ES-I3 (cell line): ENCODE data around the gene MACROD2.
"Not testable (repeated sequence)": the region's sequence is repeated elsewhere in the genome, so short reads cannot be mapped to it uniquely, and the experiment has no call there.

Experiments used
- H3K36me3 ChIP-seq: 2 replicates; pipeline ENCODE4 v1.6.1; 2013; ENCODE audit warnings: mild to moderate bottlenecking, low read length, control low read depth, moderate library complexity; ENCODE audit not compliant: insufficient read depth
- H3K4me1 ChIP-seq: 2 replicates; pipeline ENCODE4 v1.6.1; 2013; ENCODE audit warnings: mild to moderate bottlenecking, control low read depth, low read length; ENCODE audit not compliant: insufficient read depth
- H3K9ac ChIP-seq: 2 replicates; pipeline ENCODE4 v1.6.1; 2013; ENCODE audit warnings: low read depth, mild to moderate bottlenecking, low read length, moderate library complexity
- H3K9me3 ChIP-seq: 2 replicates; pipeline ENCODE4 v1.6.1; 2013; ENCODE audit warnings: mild to moderate bottlenecking, low read length, moderate library complexity; ENCODE audit not compliant: control insufficient read depth, insufficient read depth

MACROD2 gene

GRCh38 chr20:13995086-13995665, at the start of gene MACROD2:
TSS of gene MACROD2 (plus strand) at chr20:13995516.
- no peaks in the 10 kb centered on the region; the same call in 1 of the 2 replicates for H3K9me3 ChIP-seq
- H3K36me3 ChIP-seq: no peaks in the 10 kb centered on the region
- no peaks in the 10 kb centered on the region for H3K4me1 ChIP-seq
- peak within 1 kb of the TSS; percentile 74; the same call in 1 of the 2 replicates for H3K9ac ChIP-seq

GRCh38 chr20:13947719-13948118, 47.6 kb upstream of the MACROD2 start:
- no peaks in the 10 kb centered on the region for H3K4me1 ChIP-seq
- H3K9me3 ChIP-seq: no peaks in the 10 kb centered on the region
- H3K9ac ChIP-seq: no peak overlapping the region
- no peaks in the 10 kb centered on the region for H3K36me3 ChIP-seq

- Histone ChIP-seq H3K36me3 (no peaks in the 10 kb centered on the region), H3K9ac (no peak overlapping the region), H3K9me3 (no peaks in the 10 kb centered on the region), H3K4me1 (no peaks in the 10 kb centered on the region)
These were observed 42.1 kb upstream of the MACROD2 start for GRCh38 chr20:13953227-13953626.

- no peak overlapping the region for H3K9ac ChIP-seq
- H3K9me3 ChIP-seq: no peaks in the 10 kb centered on the region
- no peaks in the 10 kb centered on the region for H3K4me1 ChIP-seq
- H3K36me3 ChIP-seq: no peaks in the 10 kb centered on the region
These were observed 35.2 kb upstream of the MACROD2 start for GRCh38 chr20:13960119-13960518.

- H3K36me3 ChIP-seq: no peaks in the 10 kb centered on the region
- no peaks in the 10 kb centered on the region for H3K9me3 ChIP-seq
- no peak overlapping the region for H3K9ac ChIP-seq
- H3K4me1 ChIP-seq: no peaks in the 10 kb centered on the region
These were observed 34.8 kb upstream of the MACROD2 start for GRCh38 chr20:13960525-13960924.

- no peaks in the 10 kb centered on the region for H3K4me1 ChIP-seq
- no peak overlapping the region for H3K9ac ChIP-seq
- no peaks in the 10 kb centered on the region for H3K36me3 ChIP-seq
- no peaks in the 10 kb centered on the region for H3K9me3 ChIP-seq
These were observed 11.1 kb upstream of the MACROD2 start for GRCh38 chr20:13984211-13984610.

- Histone ChIP-seq H3K9ac (no peak within 1 kb of the TSS), H3K4me1 (no peaks in the 10 kb centered on the region), H3K9me3 (no peaks in the 10 kb centered on the region; the same call in 1 of the 2 replicates), H3K36me3 (no peaks in the 10 kb centered on the region)
These were observed 4.9 kb upstream of the MACROD2 start, which contains the start of gene SEL1L2 for GRCh38 chr20:13990465-13990864. TSS of gene SEL1L2 (minus strand) at chr20:13990614. CDS start at chr20:13990534, 80 bp downstream.

- H3K36me3 ChIP-seq: no peaks in the 10 kb centered on the region
- no peaks in the 10 kb centered on the region; the same call in 1 of the 2 replicates for H3K9me3 ChIP-seq
- no peak overlapping the region for H3K9ac ChIP-seq
- H3K4me1 ChIP-seq: no peaks in the 10 kb centered on the region
These were observed 4.0 kb upstream of the MACROD2 start for GRCh38 chr20:13991311-13991710.

GRCh38 chr20:13991955-13992354, 3.4 kb upstream of the MACROD2 start:
- not testable (repeated sequence) for H3K36me3 ChIP-seq, H3K4me1 ChIP-seq, H3K9ac ChIP-seq, H3K9me3 ChIP-seq

GRCh38 chr20:13995841-13996240, 525 bp downstream of the MACROD2 start:
- Histone ChIP-seq H3K9ac (peak overlapping the region; percentile 74; the same call in 1 of the 2 replicates), H3K4me1 (no peaks in the 10 kb centered on the region), H3K9me3 (no peaks in the 10 kb centered on the region; the same call in 1 of the 2 replicates)

GRCh38 chr20:13996265-13996664, 949 bp downstream of the MACROD2 start:
- Histone ChIP-seq H3K4me1 (no peaks in the 10 kb centered on the region), H3K9me3 (no peaks in the 10 kb centered on the region; the same call in 1 of the 2 replicates), H3K36me3 (no peaks in the 10 kb centered on the region), H3K9ac (peak overlapping the region; percentile 74; the same call in 1 of the 2 replicates)

More at GRCh38 chr20:13995841-13996240, 525 bp downstream of the MACROD2 start:
- no peaks in the 10 kb centered on the region for H3K36me3 ChIP-seq

GRCh38 chr20:14000917-14001316, 5.6 kb downstream of the MACROD2 start:
- H3K36me3 ChIP-seq: no peaks in the 10 kb centered on the region
- no peaks in the 10 kb centered on the region for H3K4me1 ChIP-seq
- H3K9me3 ChIP-seq: no peaks in the 10 kb centered on the region
- no peak overlapping the region for H3K9ac ChIP-seq

- Histone ChIP-seq H3K9ac (no peak overlapping the region), H3K9me3 (peaks cover 2% of the 10 kb centered on the region; the same call in 1 of the 2 replicates), H3K36me3 (no peaks in the 10 kb centered on the region), H3K4me1 (no peaks in the 10 kb centered on the region)
These were observed 10.7 kb downstream of the MACROD2 start for GRCh38 chr20:14005996-14006395.

- peaks cover 2% of the 10 kb centered on the region; the same call in 1 of the 2 replicates for H3K9me3 ChIP-seq
- H3K4me1 ChIP-seq: no peaks in the 10 kb centered on the region
- no peaks in the 10 kb centered on the region for H3K36me3 ChIP-seq
- H3K9ac ChIP-seq: no peak overlapping the region
These were observed 13.9 kb downstream of the MACROD2 start for GRCh38 chr20:14009208-14009607.

GRCh38 chr20:14012671-14013070, 17.4 kb downstream of the MACROD2 start:
- H3K36me3 ChIP-seq: no peaks in the 10 kb centered on the region
- peaks cover 6% of the 10 kb centered on the region; the same call in 1 of the 2 replicates for H3K9me3 ChIP-seq
- H3K9ac ChIP-seq: no peak overlapping the region
- no peaks in the 10 kb centered on the region for H3K4me1 ChIP-seq
